ENCODE measurements around the gene RPL7L1.
"Not testable (repeated sequence)": the region's sequence is repeated elsewhere in the genome, so short reads cannot be mapped to it uniquely, and the experiment has no call there.

RPL7L1 gene

DNA sequence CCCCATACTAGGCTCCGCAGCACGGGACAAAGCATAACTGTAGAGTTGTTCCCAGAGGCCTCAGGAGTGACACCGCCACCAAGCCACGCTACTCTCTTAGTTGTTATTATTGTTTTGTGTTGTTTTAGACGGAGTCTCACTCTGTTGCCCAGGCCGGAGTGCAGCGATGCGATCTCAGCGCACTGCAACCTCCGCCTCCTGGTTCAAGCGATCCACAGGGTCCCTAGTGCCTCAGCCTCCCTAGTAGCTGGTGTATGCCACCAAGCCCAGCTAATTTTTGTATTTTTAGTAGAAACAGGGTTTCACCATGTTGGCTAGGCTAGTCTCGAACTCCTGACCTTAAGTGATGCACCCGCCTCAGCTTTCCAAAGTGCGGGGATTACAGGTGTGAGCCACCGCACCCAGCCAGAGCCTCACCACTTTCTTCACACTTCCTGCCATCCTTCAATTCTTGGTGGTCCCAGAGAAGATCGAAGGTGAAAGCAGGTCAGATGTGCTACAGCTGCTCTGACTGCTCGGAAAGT, 11.8 kb downstream of the RPL7L1 start:
- Histone ChIP-seq H3K27ac (ENCODE audit: low read length) (peak overlapping the region; percentile 82), H3K9me3 (ENCODE audit: insufficient read depth, low read length) (no peaks in the 10 kb centered on the region), H2AFZ (ENCODE audit: low read depth, low read length) (peak overlapping the region; percentile 79)

DNA sequence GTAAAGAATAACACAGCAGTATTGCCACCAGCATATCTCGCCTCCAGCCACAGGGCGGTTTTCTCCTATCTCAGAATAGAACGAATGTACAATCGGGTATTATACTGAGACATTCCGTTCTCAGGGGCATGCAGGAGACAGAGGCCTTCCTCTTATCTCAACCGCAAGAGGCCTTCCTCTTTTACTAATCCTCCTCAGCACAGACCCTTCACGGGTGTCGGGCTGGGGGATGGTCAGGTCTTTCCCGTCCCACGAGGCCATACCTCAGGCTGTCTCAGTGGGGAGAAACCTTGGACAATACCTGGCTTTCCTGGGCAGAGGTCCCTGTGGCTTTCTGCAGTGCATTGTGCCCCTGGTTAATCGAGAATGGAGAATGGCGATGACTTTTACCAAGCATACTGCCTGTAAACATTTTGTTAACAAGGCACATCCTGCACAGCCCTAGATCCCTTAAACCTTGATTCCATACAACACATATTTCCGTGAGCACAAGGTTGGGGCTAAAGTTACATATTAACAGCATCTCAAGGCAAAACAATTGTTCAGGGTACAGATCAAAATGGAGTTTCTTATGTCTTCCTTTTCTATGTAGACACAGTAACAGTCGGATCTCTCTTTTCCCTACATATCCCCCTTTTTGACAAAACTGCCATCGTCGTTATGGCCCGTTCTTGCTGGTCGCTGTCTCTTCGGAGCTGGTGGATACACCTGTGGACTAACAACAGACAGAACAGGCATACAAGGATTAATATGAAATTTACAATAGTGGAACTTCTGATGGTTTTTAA, 14.8 kb downstream of the RPL7L1 start:
- H4K20me1 ChIP-seq (ENCODE audit: insufficient read depth, low read length); H3K79me2 ChIP-seq (ENCODE audit: low read length); H3K27me3 ChIP-seq (ENCODE audit: low read depth, low read length); H3K9me3 ChIP-seq (ENCODE audit: insufficient read depth, low read length); H3K36me3 ChIP-seq (replicated peaks; ENCODE audit: low read depth, low read length): not testable (repeated sequence)
- peaks cover 31% of the 10 kb centered on the region for H3K4me1 ChIP-seq (ENCODE audit: low read length)
- H2AFZ ChIP-seq (ENCODE audit: low read depth, low read length): peak overlapping the region; percentile 68
- H3K27ac ChIP-seq (ENCODE audit: low read length): peak overlapping the region; percentile 57
- peak overlapping the region; percentile 50; the same call in 1 of the 2 replicates for H3K9ac ChIP-seq (ENCODE audit: low read length)
- H3K4me3 ChIP-seq (ENCODE audit: low read length): peak overlapping the region; percentile 22
- peak overlapping the region; percentile 68 for H3K4me2 ChIP-seq (ENCODE audit: low read length)

More for the DNA sequence above, 11.8 kb downstream of the RPL7L1 start:
- Histone ChIP-seq H3K36me3 (replicated peaks; ENCODE audit: low read depth, low read length) (no peaks in the 10 kb centered on the region), H3K79me2 (ENCODE audit: low read length) (peaks cover 6% of the 10 kb centered on the region; the same call in 1 of the 2 replicates), H3K27me3 (ENCODE audit: low read depth, low read length) (no peaks in the 10 kb centered on the region), H4K20me1 (ENCODE audit: insufficient read depth, low read length) (no peaks in the 10 kb centered on the region), H3K4me1 (ENCODE audit: low read length) (peaks cover 28% of the 10 kb centered on the region), H3K9ac (ENCODE audit: low read length) (peak overlapping the region; percentile 83), H3K4me3 (ENCODE audit: low read length) (peak overlapping the region; percentile 86), H3K4me2 (ENCODE audit: low read length) (peak overlapping the region; percentile 94)
- no peak for TF ChIP-seq EZH2phosphoT487 (IDR thresholded peaks at IDR 0.05; ENCODE audit: low read depth)
- TF ChIP-seq, protein P1, sequence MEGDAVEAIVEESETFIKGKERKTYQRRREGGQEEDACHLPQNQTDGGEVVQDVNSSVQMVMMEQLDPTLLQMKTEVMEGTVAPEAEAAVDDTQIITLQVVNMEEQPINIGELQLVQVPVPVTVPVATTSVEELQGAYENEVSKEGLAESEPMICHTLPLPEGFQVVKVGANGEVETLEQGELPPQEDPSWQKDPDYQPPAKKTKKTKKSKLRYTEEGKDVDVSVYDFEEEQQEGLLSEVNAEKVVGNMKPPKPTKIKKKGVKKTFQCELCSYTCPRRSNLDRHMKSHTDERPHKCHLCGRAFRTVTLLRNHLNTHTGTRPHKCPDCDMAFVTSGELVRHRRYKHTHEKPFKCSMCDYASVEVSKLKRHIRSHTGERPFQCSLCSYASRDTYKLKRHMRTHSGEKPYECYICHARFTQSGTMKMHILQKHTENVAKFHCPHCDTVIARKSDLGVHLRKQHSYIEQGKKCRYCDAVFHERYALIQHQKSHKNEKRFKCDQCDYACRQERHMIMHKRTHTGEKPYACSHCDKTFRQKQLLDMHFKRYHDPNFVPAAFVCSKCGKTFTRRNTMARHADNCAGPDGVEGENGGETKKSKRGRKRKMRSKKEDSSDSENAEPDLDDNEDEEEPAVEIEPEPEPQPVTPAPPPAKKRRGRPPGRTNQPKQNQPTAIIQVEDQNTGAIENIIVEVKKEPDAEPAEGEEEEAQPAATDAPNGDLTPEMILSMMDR (IDR thresholded peaks at IDR 0.05; ENCODE audit: low read depth, low read length): no peak

DNA sequence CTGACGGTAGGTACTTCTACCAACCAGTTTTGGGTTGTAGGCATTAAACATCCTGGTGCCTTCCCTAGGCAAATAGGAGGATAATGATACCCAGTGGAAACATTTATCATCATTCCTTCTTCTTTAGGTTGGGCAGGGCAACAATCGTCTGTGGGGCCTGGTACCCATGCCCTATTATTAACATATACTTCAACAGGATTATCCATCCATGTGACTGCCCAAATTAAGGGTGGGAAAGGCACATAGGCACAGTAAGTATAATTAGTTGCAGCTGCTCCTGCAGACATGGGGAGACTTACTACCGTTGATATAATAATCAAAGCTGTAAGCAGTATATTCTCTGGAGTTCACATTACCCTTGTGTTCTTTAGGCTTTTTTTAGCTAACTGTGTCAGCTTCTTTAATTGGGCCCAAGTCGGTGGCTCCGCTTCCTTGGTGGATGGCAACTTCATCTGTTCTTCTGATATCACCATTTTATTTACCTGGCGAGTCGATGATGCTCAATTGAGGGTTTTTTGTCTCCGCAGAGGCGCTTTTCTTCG, 16.8 kb downstream of the RPL7L1 start:
- H3K9me3 ChIP-seq (ENCODE audit: insufficient read depth, low read length): no peaks in the 10 kb centered on the region
- no peaks in the 10 kb centered on the region for H3K36me3 ChIP-seq (replicated peaks; ENCODE audit: low read depth, low read length)
- H4K20me1 ChIP-seq (ENCODE audit: insufficient read depth, low read length): no peaks in the 10 kb centered on the region
- no peaks in the 10 kb centered on the region for H3K27me3 ChIP-seq (ENCODE audit: low read depth, low read length)
- no peak overlapping the region for H3K4me2 ChIP-seq (ENCODE audit: low read length)
- no peak overlapping the region for H3K9ac ChIP-seq (ENCODE audit: low read length)
- peaks cover 29% of the 10 kb centered on the region for H3K4me1 ChIP-seq (ENCODE audit: low read length)
- no peak overlapping the region for H2AFZ ChIP-seq (ENCODE audit: low read depth, low read length)
- no peak overlapping the region for H3K4me3 ChIP-seq (ENCODE audit: low read length)
- no peaks in the 10 kb centered on the region for H3K79me2 ChIP-seq (ENCODE audit: low read length)
- no peak for TF ChIP-seq EZH2phosphoT487 (IDR thresholded peaks at IDR 0.05; ENCODE audit: low read depth)
- H3K27ac ChIP-seq (ENCODE audit: low read length): no peak overlapping the region

DNA sequence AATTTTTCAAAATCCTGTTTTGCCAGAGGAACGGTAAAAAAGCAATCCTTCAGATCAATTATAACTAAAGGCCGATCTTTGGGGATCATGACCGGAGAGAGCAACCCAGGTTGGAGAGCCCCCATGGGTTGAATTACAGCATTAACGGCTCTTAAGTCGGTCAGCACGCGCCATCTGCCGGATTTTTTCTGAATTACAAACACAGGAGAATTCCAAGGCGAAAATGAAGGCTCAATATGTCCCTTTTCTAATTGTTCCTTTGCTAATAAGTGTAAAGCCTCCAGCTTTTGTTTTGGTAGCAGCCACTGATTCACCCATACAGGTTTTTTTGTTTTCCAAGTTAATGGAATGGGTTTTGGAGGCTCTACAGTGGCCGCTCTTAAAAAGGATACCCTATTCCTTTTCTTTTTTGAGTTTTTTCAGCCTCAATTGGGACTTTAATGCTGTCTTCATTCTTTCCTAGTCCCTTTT, 19.5 kb downstream of the RPL7L1 start:
- TF ChIP-seq EZH2phosphoT487 (IDR thresholded peaks at IDR 0.05; ENCODE audit: low read depth): no peak
- TF ChIP-seq, protein P1 (IDR thresholded peaks at IDR 0.05; ENCODE audit: low read depth, low read length): peak; percentile 79
- Histone ChIP-seq H2AFZ (ENCODE audit: low read depth, low read length) (0 out of 2 replicates have a peak overlapping the region, but pooled peaks have one; percentile 1), H3K9ac (ENCODE audit: low read length) (no peak overlapping the region), H3K27me3 (ENCODE audit: low read depth, low read length) (no peaks in the 10 kb centered on the region), H3K4me3 (ENCODE audit: low read length) (0 out of 2 replicates have a peak overlapping the region, but pooled peaks have one; percentile 40), H3K36me3 (replicated peaks; ENCODE audit: low read depth, low read length) (no peaks in the 10 kb centered on the region), H4K20me1 (ENCODE audit: insufficient read depth, low read length) (no peaks in the 10 kb centered on the region), H3K27ac (ENCODE audit: low read length) (no peak overlapping the region), H3K9me3 (ENCODE audit: insufficient read depth, low read length) (no peaks in the 10 kb centered on the region), H3K4me1 (ENCODE audit: low read length) (peaks cover 24% of the 10 kb centered on the region), H3K79me2 (ENCODE audit: low read length) (no peaks in the 10 kb centered on the region), H3K4me2 (ENCODE audit: low read length) (peak overlapping the region; percentile 56)

DNA sequence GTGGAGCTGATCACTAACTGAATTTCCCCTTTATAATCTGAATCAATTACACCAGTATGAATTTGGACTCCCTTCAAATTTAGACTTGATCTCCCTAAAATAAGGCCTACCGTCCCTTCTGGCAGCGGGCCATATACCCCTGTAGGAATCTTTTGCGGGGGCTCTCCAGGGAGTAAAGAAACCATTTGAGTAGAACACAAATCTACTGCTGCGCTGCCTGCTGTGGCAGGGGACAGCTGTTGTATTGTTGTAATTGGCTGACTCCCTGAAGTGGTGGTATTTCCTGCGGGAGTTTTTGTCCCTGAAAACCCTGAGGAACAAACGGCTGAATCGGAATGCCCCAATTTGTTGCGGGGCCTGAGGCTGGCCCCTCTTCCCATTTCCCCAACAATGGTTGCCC, 20.5 kb downstream of the RPL7L1 start:
- Histone ChIP-seq H3K36me3 (replicated peaks; ENCODE audit: low read depth, low read length) (no peaks in the 10 kb centered on the region), H4K20me1 (ENCODE audit: insufficient read depth, low read length) (no peaks in the 10 kb centered on the region), H3K9me3 (ENCODE audit: insufficient read depth, low read length) (no peaks in the 10 kb centered on the region), H3K4me1 (ENCODE audit: low read length) (peaks cover 18% of the 10 kb centered on the region), H3K79me2 (ENCODE audit: low read length) (no peaks in the 10 kb centered on the region), H2AFZ (ENCODE audit: low read depth, low read length) (no peak overlapping the region), H3K27me3 (ENCODE audit: low read depth, low read length) (no peaks in the 10 kb centered on the region), H3K4me2 (ENCODE audit: low read length) (no peak overlapping the region), H3K27ac (ENCODE audit: low read length) (no peak overlapping the region), H3K4me3 (ENCODE audit: low read length) (no peak overlapping the region), H3K9ac (ENCODE audit: low read length) (no peak overlapping the region)
- TF ChIP-seq, protein P1 (IDR thresholded peaks at IDR 0.05; ENCODE audit: low read depth, low read length): no peak
- TF ChIP-seq EZH2phosphoT487 (IDR thresholded peaks at IDR 0.05; ENCODE audit: low read depth): no peak

All from OCI-LY3 (cell line).